AG04450 (cell line): Measurements from ENCODE around the gene MLLT10. TPM values are rescaled to one million over a fixed set of nuclear protein-coding genes. Genes with fewer than 3 reads are reported as not detected.
"Not testable (repeated sequence)": the region's sequence is repeated elsewhere in the genome, so short reads cannot be mapped to it uniquely, and the experiment has no call there.

Experiments
- CTCF ChIA-PET: fragments of 300-600, 350-600 bp; formaldehyde crosslinking; extraction: SDS; loops from one replicate; lab custom pipeline; 2022; ENCODE audit warnings: antibody characterized with exemption, inconsistent platforms; lab: Charles Lee
- POLR2A ChIA-PET: fragments of 350-600 bp; formaldehyde crosslinking; extraction: SDS; loops from one replicate; lab custom pipeline; 2021; ENCODE audit warnings: antibody characterized with exemption, inconsistent platforms; lab: Yijun Ruan, JAX
- DNase-seq: peaks from one replicate; pipeline ENCODE4 v3.0.0-alpha.2; 2011; ENCODE audit warnings: low read depth, low spot score
- H3K27ac ChIP-seq: one replicate; pipeline ENCODE4 v1.5.1; 2012; ENCODE audit warnings: low read depth, low read length, control low read depth
- H3K27me3 ChIP-seq: one replicate; pipeline ENCODE4 v1.6.0; 2012; ENCODE audit warnings: low read length; ENCODE audit not compliant: control insufficient read depth, insufficient read depth
- H3K4me3 ChIP-seq: 2 replicates; pipeline ENCODE4 v1.5.1; 2011; ENCODE audit warnings: mild to moderate bottlenecking, low read depth, low read length, control low read depth
- H3K9me3 ChIP-seq: 2 replicates; pipeline ENCODE4 v1.5.1; 2012; ENCODE audit warnings: low read length; ENCODE audit not compliant: control insufficient read depth, insufficient read depth
- CTCF ChIP-seq: IDR thresholded peaks from 2 replicates; pipeline ENCODE4 v1.5.1; 2011; ENCODE audit warnings: low read depth, low read length, control low read depth, inconsistent platforms
- polyA plus RNA-seq: library from polyadenylated mRNA; depleted of rRNA; stranded (reverse); fragments of >200 nt; gene quantifications from 2 replicates; pipeline ENCODE4 v1.2.3, GENCODE V29; 2011

MLLT10 gene
- polyA plus RNA-seq, 1 experiment, result 41.0 TPM

GRCh38 chr10:21712975-21713374 is 178.9 kb downstream of the MLLT10 start:
- Histone ChIP-seq H3K4me3 (no peak overlapping the region), H3K27me3 (no peaks in the 10 kb centered on the region), H3K27ac (no peak overlapping the region), H3K9me3 (no peaks in the 10 kb centered on the region)
- no peak for TF ChIP-seq CTCF
- CTCF ChIA-PET, result no interaction called here
- no peak for DNase-seq
- POLR2A ChIA-PET, result interaction anchor here (0.5 kb wide), 1 partner anchor 224 kb away, joined by 3 read pairs; no protein-coding TSS in a partner anchor

GRCh38 chr10:21715531-21716195 is 181.6 kb downstream of the MLLT10 start:
- Histone ChIP-seq H3K27ac (no peak overlapping the region), H3K27me3 (no peaks in the 10 kb centered on the region), H3K4me3 (no peak overlapping the region), H3K9me3 (no peaks in the 10 kb centered on the region)
- CTCF ChIA-PET, result interaction anchor here (1.0 kb wide), 1 partner anchor 219 kb away, joined by 4 read pairs; no protein-coding TSS in a partner anchor
- POLR2A ChIA-PET, result no interaction called here
- DNase-seq, result no peak
- no peak for TF ChIP-seq CTCF

- CTCF ChIA-PET, H3K4me3 ChIP-seq, H3K27me3 ChIP-seq, DNase-seq, H3K9me3 ChIP-seq, POLR2A ChIA-PET, H3K27ac ChIP-seq: not testable (repeated sequence)
Measured at GRCh38 chr10:21717437-21718054, 183.5 kb downstream of the MLLT10 start.

- CTCF ChIA-PET, result no interaction called here
Measured at GRCh38 chr10:21719502-21719901, 185.5 kb downstream of the MLLT10 start.

GRCh38 chr10:21720090-21720489 is 186.1 kb downstream of the MLLT10 start:
- H3K4me3 ChIP-seq, result no peak overlapping the region
- CTCF ChIA-PET, result interaction anchor here (1.7 to 2.5 kb wide), 2 partner anchors 12 to 224 kb away, joined by 9 to 10 read pairs; no protein-coding TSS in a partner anchor
- no peak overlapping the region for H3K27ac ChIP-seq
- POLR2A ChIA-PET, result interaction anchor here (0.6 kb wide), 1 partner anchor 30 kb away, joined by 4 read pairs; no protein-coding TSS in a partner anchor
- no peak for TF ChIP-seq CTCF
- H3K9me3 ChIP-seq, result no peaks in the 10 kb centered on the region
- H3K27me3 ChIP-seq, result no peaks in the 10 kb centered on the region
- no peak for DNase-seq

More at GRCh38 chr10:21719502-21719901, 185.5 kb downstream of the MLLT10 start:
- H3K9me3 ChIP-seq, result no peaks in the 10 kb centered on the region
- no peak overlapping the region for H3K27ac ChIP-seq
- H3K4me3 ChIP-seq, result no peak overlapping the region
- TF ChIP-seq CTCF, result no peak
- POLR2A ChIA-PET, result no interaction called here
- no peaks in the 10 kb centered on the region for H3K27me3 ChIP-seq
- DNase-seq, result no peak
